ENCODE results near the gene TSPOAP1. TPM values are rescaled to one million over a fixed set of nuclear protein-coding genes. Genes with fewer than 3 reads are reported as not detected.

TSPOAP1 gene
- total and polyA plus RNA-seq, 2 of the 13 experiments (the other 11 are each of a cell fraction or from before 2014, with no cell fraction given): not detected

DNA sequence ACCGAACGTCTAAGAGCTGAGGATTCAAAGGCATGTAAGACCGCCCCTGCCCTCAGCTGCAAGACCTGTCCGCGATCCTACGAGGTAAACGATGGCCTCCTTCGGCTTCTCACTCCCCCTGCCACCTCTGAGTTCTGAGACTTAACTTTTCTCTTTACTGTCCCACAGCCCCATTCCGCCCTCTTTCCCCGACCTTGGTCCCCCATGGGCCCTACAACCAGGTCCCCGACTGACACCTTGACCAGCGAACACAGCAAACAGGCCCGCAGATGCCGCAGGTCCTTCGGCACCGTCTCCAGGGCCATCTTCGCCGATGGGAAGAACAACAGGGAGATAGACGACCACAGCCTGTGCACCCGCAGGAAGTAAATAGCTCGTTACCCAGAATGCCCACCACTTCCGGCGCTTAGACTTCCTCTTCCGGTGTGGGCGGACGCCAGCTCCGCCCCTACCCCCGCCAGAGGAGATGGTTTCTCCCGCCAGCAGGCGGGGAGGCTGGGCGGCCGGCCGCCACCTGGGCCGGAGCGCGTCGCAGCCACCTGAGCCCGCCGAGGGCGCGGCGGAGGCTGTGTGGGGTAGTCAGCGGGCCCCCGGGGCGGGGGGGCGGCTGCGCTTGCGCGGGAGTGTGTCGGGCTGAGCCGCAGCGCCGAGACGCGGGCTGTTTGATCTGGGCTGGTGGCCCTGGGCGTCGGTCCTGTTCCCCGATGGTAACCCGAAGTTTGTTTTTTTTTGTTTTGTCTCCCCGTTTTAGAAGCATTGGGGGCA is 23.4 kb upstream of the TSPOAP1 start, which contains the start of gene SUPT4H1 (continued):
- TF ChIP-seq SOX13 (IDR thresholded peaks at IDR 0.05) (peak; percentile 10; the same call in 1 of the 2 replicates), SOX13 (CRISPR knock-in tag; conservative IDR thresholded peaks at IDR 0.05 in 1 of 2, IDR thresholded peaks at IDR 0.05 in 1 of 2) (peak in 1 of 2 experiments; percentile 78; a peak in 1 of 4 replicates), BRD4 (CRISPR knock-in tag; IDR thresholded peaks at IDR 0.05) (peak; percentile 88), ZNF256 (CRISPR knock-in tag; conservative IDR thresholded peaks at IDR 0.05) (peak; percentile 84; the same call in 1 of the 2 replicates), ZFP36L2 (CRISPR knock-in tag; IDR thresholded peaks at IDR 0.05) (no peak), ZNF563 (CRISPR knock-in tag; IDR thresholded peaks at IDR 0.05) (peak; percentile 88), ZNF672 (CRISPR knock-in tag; IDR thresholded peaks at IDR 0.05) (peak; percentile 83), ZNF546 (CRISPR knock-in tag; conservative IDR thresholded peaks at IDR 0.05) (peak; percentile 79; the same call in 1 of the 2 replicates), ZNF30 (CRISPR knock-in tag; IDR thresholded peaks at IDR 0.05) (no peak), CREB1 (IDR thresholded peaks at IDR 0.05) (peak; percentile 37; the same call in 1 of the 2 replicates), CREB1 (CRISPR knock-in tag; IDR thresholded peaks at IDR 0.05) (peak; percentile 76), ELF1 (CRISPR knock-in tag; IDR thresholded peaks at IDR 0.05) (peak; percentile 94), ZNF337 (CRISPR knock-in tag; IDR thresholded peaks at IDR 0.05; ENCODE audit: borderline replicate concordance, low read depth) (peak; percentile 92; the same call in 1 of the 2 replicates), NCOA1 (CRISPR knock-in tag; IDR thresholded peaks at IDR 0.05) (no peak), HOXD1 (CRISPR knock-in tag; IDR thresholded peaks at IDR 0.05) (peak; percentile 88; the same call in 1 of the 2 replicates), HOXA7 (CRISPR knock-in tag; IDR thresholded peaks at IDR 0.05) (no peak), ZNF124 (CRISPR knock-in tag; IDR thresholded peaks at IDR 0.05) (peak; percentile 94), MYC (CRISPR knock-in tag; IDR thresholded peaks at IDR 0.05; ENCODE audit: borderline replicate concordance) (peak; percentile 88), ZNF432 (CRISPR knock-in tag; IDR thresholded peaks at IDR 0.05; ENCODE audit: borderline replicate concordance) (no peak), ZNF564 (CRISPR knock-in tag; IDR thresholded peaks at IDR 0.05) (0 out of 2 replicates have a peak, but pooled peaks have one; percentile 15), KMT2B (CRISPR knock-in tag; IDR thresholded peaks at IDR 0.05) (peak; percentile 96), SCMH1 (CRISPR knock-in tag; IDR thresholded peaks at IDR 0.05; ENCODE audit: borderline replicate concordance) (no peak)
- TF ChIP-seq, protein P1, sequence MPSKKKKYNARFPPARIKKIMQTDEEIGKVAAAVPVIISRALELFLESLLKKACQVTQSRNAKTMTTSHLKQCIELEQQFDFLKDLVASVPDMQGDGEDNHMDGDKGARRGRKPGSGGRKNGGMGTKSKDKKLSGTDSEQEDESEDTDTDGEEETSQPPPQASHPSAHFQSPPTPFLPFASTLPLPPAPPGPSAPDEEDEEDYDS (CRISPR knock-in tag; IDR thresholded peaks at IDR 0.05): peak; percentile 78
- TF ChIP-seq, protein P2, sequence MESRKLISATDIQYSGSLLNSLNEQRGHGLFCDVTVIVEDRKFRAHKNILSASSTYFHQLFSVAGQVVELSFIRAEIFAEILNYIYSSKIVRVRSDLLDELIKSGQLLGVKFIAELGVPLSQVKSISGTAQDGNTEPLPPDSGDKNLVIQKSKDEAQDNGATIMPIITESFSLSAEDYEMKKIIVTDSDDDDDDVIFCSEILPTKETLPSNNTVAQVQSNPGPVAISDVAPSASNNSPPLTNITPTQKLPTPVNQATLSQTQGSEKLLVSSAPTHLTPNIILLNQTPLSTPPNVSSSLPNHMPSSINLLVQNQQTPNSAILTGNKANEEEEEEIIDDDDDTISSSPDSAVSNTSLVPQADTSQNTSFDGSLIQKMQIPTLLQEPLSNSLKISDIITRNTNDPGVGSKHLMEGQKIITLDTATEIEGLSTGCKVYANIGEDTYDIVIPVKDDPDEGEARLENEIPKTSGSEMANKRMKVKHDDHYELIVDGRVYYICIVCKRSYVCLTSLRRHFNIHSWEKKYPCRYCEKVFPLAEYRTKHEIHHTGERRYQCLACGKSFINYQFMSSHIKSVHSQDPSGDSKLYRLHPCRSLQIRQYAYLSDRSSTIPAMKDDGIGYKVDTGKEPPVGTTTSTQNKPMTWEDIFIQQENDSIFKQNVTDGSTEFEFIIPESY (CRISPR knock-in tag; IDR thresholded peaks at IDR 0.05): no peak
- TF ChIP-seq, protein P3, sequence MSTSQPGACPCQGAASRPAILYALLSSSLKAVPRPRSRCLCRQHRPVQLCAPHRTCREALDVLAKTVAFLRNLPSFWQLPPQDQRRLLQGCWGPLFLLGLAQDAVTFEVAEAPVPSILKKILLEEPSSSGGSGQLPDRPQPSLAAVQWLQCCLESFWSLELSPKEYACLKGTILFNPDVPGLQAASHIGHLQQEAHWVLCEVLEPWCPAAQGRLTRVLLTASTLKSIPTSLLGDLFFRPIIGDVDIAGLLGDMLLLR (CRISPR knock-in tag; IDR thresholded peaks at IDR 0.05): peak; percentile 93
- TF ChIP-seq, protein P4, sequence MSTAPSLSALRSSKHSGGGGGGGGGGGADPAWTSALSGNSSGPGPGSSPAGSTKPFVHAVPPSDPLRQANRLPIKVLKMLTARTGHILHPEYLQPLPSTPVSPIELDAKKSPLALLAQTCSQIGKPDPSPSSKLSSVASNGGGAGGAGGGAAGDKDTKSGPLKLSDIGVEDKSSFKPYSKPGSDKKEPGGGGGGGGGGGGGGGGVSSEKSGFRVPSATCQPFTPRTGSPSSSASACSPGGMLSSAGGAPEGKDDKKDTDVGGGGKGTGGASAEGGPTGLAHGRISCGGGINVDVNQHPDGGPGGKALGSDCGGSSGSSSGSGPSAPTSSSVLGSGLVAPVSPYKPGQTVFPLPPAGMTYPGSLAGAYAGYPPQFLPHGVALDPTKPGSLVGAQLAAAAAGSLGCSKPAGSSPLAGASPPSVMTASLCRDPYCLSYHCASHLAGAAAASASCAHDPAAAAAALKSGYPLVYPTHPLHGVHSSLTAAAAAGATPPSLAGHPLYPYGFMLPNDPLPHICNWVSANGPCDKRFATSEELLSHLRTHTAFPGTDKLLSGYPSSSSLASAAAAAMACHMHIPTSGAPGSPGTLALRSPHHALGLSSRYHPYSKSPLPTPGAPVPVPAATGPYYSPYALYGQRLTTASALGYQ (CRISPR knock-in tag; IDR thresholded peaks at IDR 0.05): peak; percentile 85

Measured in HepG2 (cell line).